Ovary (tissue), 3 donors: ENCODE measurements around the gene XPNPEP2.

Source experiments
- EP300 ChIP-seq: sonication (generic); formaldehyde crosslinking; IDR thresholded peaks from one replicate; pipeline ENCODE4 v1.6.1; 2017; ENCODE audit warnings: antibody characterized with exemption
- POLR2A ChIP-seq: fragments of 450-650 bp; IDR thresholded peaks from one replicate; pipeline ENCODE4 v1.6.1; 2017; ENCODE audit warnings: antibody characterized with exemption, mild to moderate bottlenecking, moderate library complexity
- TF ChIP-seq, protein P1 (sequence below), 3 donors: fragments of 450-650 bp in 2 of 3; fragments of 200-600 bp in 1 of 3; IDR thresholded peaks; one replicate each; pipeline versions ENCODE4 v1.5.1 to v1.8.0; 2016 to 2022; ENCODE audit warnings: antibody characterized with exemption in 3 of 3, mild to moderate bottlenecking in 1 of 3
- donor health status: DM: no; HTN: no; CAD: no.

DNA sequence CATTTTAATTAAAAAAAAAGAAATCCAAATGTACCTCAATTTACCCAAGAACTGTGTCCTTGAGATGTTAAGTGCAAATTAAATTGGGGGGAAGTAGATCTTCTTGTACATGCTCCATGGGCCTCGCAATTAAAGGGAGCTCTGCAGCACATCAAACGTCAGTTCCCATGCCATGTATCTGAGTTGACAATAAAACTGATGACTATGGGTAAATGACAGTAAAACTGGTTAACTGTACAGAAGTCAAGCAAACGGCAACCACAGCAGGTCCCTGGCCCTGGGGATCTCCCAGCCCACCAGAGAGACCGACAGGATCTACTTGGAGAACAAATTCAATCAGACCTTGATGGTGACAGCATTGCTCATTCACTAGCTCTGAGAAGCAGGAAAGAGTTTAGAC is 32.8 kb upstream of the XPNPEP2 start:
- TF ChIP-seq, protein P1, sequence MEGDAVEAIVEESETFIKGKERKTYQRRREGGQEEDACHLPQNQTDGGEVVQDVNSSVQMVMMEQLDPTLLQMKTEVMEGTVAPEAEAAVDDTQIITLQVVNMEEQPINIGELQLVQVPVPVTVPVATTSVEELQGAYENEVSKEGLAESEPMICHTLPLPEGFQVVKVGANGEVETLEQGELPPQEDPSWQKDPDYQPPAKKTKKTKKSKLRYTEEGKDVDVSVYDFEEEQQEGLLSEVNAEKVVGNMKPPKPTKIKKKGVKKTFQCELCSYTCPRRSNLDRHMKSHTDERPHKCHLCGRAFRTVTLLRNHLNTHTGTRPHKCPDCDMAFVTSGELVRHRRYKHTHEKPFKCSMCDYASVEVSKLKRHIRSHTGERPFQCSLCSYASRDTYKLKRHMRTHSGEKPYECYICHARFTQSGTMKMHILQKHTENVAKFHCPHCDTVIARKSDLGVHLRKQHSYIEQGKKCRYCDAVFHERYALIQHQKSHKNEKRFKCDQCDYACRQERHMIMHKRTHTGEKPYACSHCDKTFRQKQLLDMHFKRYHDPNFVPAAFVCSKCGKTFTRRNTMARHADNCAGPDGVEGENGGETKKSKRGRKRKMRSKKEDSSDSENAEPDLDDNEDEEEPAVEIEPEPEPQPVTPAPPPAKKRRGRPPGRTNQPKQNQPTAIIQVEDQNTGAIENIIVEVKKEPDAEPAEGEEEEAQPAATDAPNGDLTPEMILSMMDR (IDR thresholded peaks at IDR 0.05), result no peak
- TF ChIP-seq POLR2A (no peak), EP300 (no peak)
